Fibroblast of skin of right quadriceps (primary cell): ENCODE measurements around the gene APOL4.
"Not testable (repeated sequence)": the region's sequence is repeated elsewhere in the genome, so short reads cannot be mapped to it uniquely, and the experiment has no call there.

ENCODE experiments used
- DNase-seq: peaks from one replicate; pipeline ENCODE4 v3.0.0-alpha.2; 2013

The APOL4 gene

GRCh38 chr22:36201630-36202319 lies at the start of gene APOL4:
APOL4 (minus strand) TSS chr22:36201809; CDS start chr22:36201734, 75 bp downstream.
- peak; percentile 16 for DNase-seq

GRCh38 chr22:36250292-36250960 lies 48.8 kb upstream of the APOL4 start:
- DNase-seq = not testable (repeated sequence)

- DNase-seq = no peak
These were observed 47.6 kb upstream of the APOL4 start for GRCh38 chr22:36249160-36249559.

GRCh38 chr22:36247955-36248354 lies 46.3 kb upstream of the APOL4 start:
- no peak for DNase-seq

- DNase-seq = no peak
These were observed 45.1 kb upstream of the APOL4 start for GRCh38 chr22:36246718-36247117.

GRCh38 chr22:36245805-36246356 lies 44.3 kb upstream of the APOL4 start:
- no peak for DNase-seq

GRCh38 chr22:36244522-36245391 lies 43.1 kb upstream of the APOL4 start:
- peak; percentile 67 for DNase-seq

- no peak for DNase-seq
These were observed 42.4 kb upstream of the APOL4 start for GRCh38 chr22:36243986-36244385.

- peak; percentile 92 for DNase-seq
These were observed 38.0 kb upstream of the APOL4 start, which contains the start of gene APOL2 for GRCh38 chr22:36239401-36240171. APOL2 (minus strand) TSS chr22:36239527; CDS start chr22:36233162, 6,365 bp downstream.

- DNase-seq = no peak
These were observed 37.5 kb upstream of the APOL4 start for GRCh38 chr22:36239150-36239400.

GRCh38 chr22:36238373-36239149 lies 37.0 kb upstream of the APOL4 start:
- DNase-seq = no peak

- no peak for DNase-seq
These were observed 36.1 kb upstream of the APOL4 start for GRCh38 chr22:36237462-36238372.

GRCh38 chr22:36236388-36237319 lies 35.0 kb upstream of the APOL4 start:
- no peak for DNase-seq

- no peak for DNase-seq
These were observed 34.0 kb upstream of the APOL4 start for GRCh38 chr22:36235585-36235984.

- DNase-seq = no peak
These were observed 33.3 kb upstream of the APOL4 start for GRCh38 chr22:36234919-36235318.

- no peak for DNase-seq
These were observed 32.6 kb upstream of the APOL4 start for GRCh38 chr22:36234213-36234612.

- no peak for DNase-seq
These were observed 32.2 kb upstream of the APOL4 start for GRCh38 chr22:36233796-36234195.

- DNase-seq = no peak
These were observed 31.2 kb upstream of the APOL4 start for GRCh38 chr22:36232715-36233401.

- DNase-seq = not testable (repeated sequence)
These were observed 29.4 kb upstream of the APOL4 start for GRCh38 chr22:36231051-36231450.
